WTC11 (cell line): ENCODE measurements around the gene EPM2A. TPM values are rescaled to one million over a fixed set of nuclear protein-coding genes. Genes with fewer than 3 reads are reported as not detected.

Experiments used
- ATAC-seq: fragments of 200-7000 bp; cut with Tn5 transposase; 2 replicates; pipeline ENCODE4 v1.10.0; 2021; ENCODE audit warnings: mild to moderate bottlenecking, moderate library complexity
- CTCF ChIA-PET: fragments of 300-600 bp; sonication (Branson Sonifier 250); formaldehyde crosslinking; loops from one replicate; lab custom pipeline; 2021; ENCODE audit warnings: antibody characterized with exemption; lab: Charles Lee
- POLR2A ChIA-PET: fragments of 350-600 bp; sonication (Branson Sonifier 250); formaldehyde crosslinking; loops from one replicate; lab custom pipeline; 2021; ENCODE audit warnings: antibody characterized with exemption; lab: Charles Lee
- DNase-seq: peaks from one replicate; pipeline ENCODE4 v3.0.0; 2021; ENCODE audit warnings: low spot score
- H3K27ac Mint-ChIP-seq: 2 replicates; pipeline ENCODE4 v1.8.0; 2021; ENCODE audit warnings: mixed read lengths
- H3K27me3 Mint-ChIP-seq: 2 replicates; pipeline ENCODE4 v1.8.0; 2021; ENCODE audit warnings: low read depth, mild to moderate bottlenecking, moderate library complexity, mixed read lengths
- H3K36me3 Mint-ChIP-seq: 2 replicates; pipeline ENCODE4 v1.8.0; 2021; ENCODE audit warnings: mixed read lengths
- H3K4me1 Mint-ChIP-seq: 2 replicates; pipeline ENCODE4 v1.8.0; 2022; ENCODE audit warnings: mixed read lengths
- H3K4me3 Mint-ChIP-seq: 2 replicates; pipeline ENCODE4 v1.8.0; 2021; ENCODE audit warnings: mild to moderate bottlenecking, moderate library complexity, mixed read lengths
- H3K9me3 Mint-ChIP-seq: 2 replicates; pipeline ENCODE4 v1.8.0; 2021; ENCODE audit warnings: mixed read lengths
- ATF3 ChIP-seq: sonication (generic); formaldehyde crosslinking; conservative IDR thresholded peaks from 2 replicates; pipeline ENCODE4 v1.8.1; 2022; ENCODE audit warnings: mild to moderate bottlenecking, missing genetic modification reagents
- CDX4 ChIP-seq: fragments of 250-450 bp; sonication (Bioruptor Pico); IDR thresholded peaks from 2 replicates; pipeline ENCODE4 v1.9.0; 2021; ENCODE audit warnings: moderate library complexity, mild to moderate bottlenecking, inconsistent platforms, borderline replicate concordance
- ETV6 ChIP-seq: sonication (generic); formaldehyde crosslinking; IDR thresholded peaks from 2 replicates; pipeline ENCODE4 v1.8.1; 2022; ENCODE audit warnings: mild to moderate bottlenecking, missing genetic modification reagents
- FOXJ3 ChIP-seq: sonication (generic); formaldehyde crosslinking; IDR thresholded peaks from 2 replicates; pipeline ENCODE4 v1.9.0; 2021; ENCODE audit warnings: missing genetic modification reagents, mild to moderate bottlenecking, borderline replicate concordance
- FOXK1 ChIP-seq: sonication (generic); formaldehyde crosslinking; IDR thresholded peaks from 2 replicates; pipeline ENCODE4 v1.8.0; 2022; ENCODE audit warnings: mild to moderate bottlenecking, moderate library complexity, missing genetic modification reagents
- GRHL2 ChIP-seq: fragments of 250-450 bp; sonication (Bioruptor Pico); IDR thresholded peaks from 2 replicates; pipeline ENCODE4 v1.8.0; 2022; ENCODE audit warnings: mild to moderate bottlenecking, moderate library complexity; ENCODE audit not compliant: insufficient replicate concordance, severe bottlenecking
- IRF2 ChIP-seq: sonication (generic); formaldehyde crosslinking; IDR thresholded peaks from 2 replicates; pipeline ENCODE4 v1.8.0; 2022; ENCODE audit warnings: low read depth, missing genetic modification reagents, borderline replicate concordance
- JAZF1 ChIP-seq: fragments of 250-450 bp; sonication (Bioruptor Pico); IDR thresholded peaks from 2 replicates; pipeline ENCODE4 v1.9.0; 2021; ENCODE audit warnings: moderate library complexity, mild to moderate bottlenecking, inconsistent platforms
- MAX ChIP-seq: sonication (generic); formaldehyde crosslinking; IDR thresholded peaks from 2 replicates; pipeline ENCODE4 v1.8.0; 2022; ENCODE audit warnings: mild to moderate bottlenecking, missing genetic modification reagents
- MLX ChIP-seq: sonication (generic); formaldehyde crosslinking; IDR thresholded peaks from 2 replicates; pipeline ENCODE4 v1.8.1; 2023; ENCODE audit warnings: mild to moderate bottlenecking, missing genetic modification reagents, moderate library complexity
- MXD4 ChIP-seq: fragments of 250-450 bp; sonication (Bioruptor Pico); IDR thresholded peaks from 2 replicates; pipeline ENCODE4 v1.8.0; 2021; ENCODE audit warnings: mild to moderate bottlenecking, moderate library complexity, borderline replicate concordance
- NFATC4 ChIP-seq: fragments of 250-450 bp; sonication (Bioruptor Pico); IDR thresholded peaks from 2 replicates; pipeline ENCODE4 v1.9.0; 2021; ENCODE audit warnings: mild to moderate bottlenecking
- NFE2L1 ChIP-seq: sonication (generic); formaldehyde crosslinking; IDR thresholded peaks from 2 replicates; pipeline ENCODE4 v1.8.1; 2023; ENCODE audit warnings: missing genetic modification reagents
- NFYB ChIP-seq: sonication (generic); formaldehyde crosslinking; conservative IDR thresholded peaks from 2 replicates; pipeline ENCODE4 v1.8.0; 2022; ENCODE audit warnings: low read depth, missing genetic modification reagents
- SMAD4 ChIP-seq: sonication (generic); formaldehyde crosslinking; IDR thresholded peaks from 2 replicates; pipeline ENCODE4 v1.8.0; 2022; ENCODE audit warnings: mild to moderate bottlenecking, missing genetic modification reagents
- SOX15 ChIP-seq: fragments of 250-450 bp; sonication (Bioruptor Pico); IDR thresholded peaks from 2 replicates; pipeline ENCODE4 v1.9.0; 2021; ENCODE audit warnings: mild to moderate bottlenecking
- USF2 ChIP-seq: sonication (generic); formaldehyde crosslinking; IDR thresholded peaks from 2 replicates; pipeline ENCODE4 v1.8.1; 2023; ENCODE audit warnings: mild to moderate bottlenecking, missing genetic modification reagents, moderate library complexity
- ZNF121 ChIP-seq: sonication (generic); formaldehyde crosslinking; IDR thresholded peaks from 2 replicates; pipeline ENCODE4 v1.8.0; 2023; ENCODE audit warnings: missing genetic modification reagents
- ZNF416 ChIP-seq: fragments of 250-450 bp; sonication (Bioruptor Pico); IDR thresholded peaks from 2 replicates; pipeline ENCODE4 v1.9.0; 2021; ENCODE audit warnings: mild to moderate bottlenecking, inconsistent platforms
- ZNF425 ChIP-seq: fragments of 250-450 bp; sonication (Bioruptor Pico); conservative IDR thresholded peaks from 2 replicates; pipeline ENCODE4 v1.9.0; 2021; ENCODE audit warnings: mild to moderate bottlenecking
- total RNA-seq: library from RNA; stranded (reverse); gene quantifications from 3 replicates; pipeline ENCODE4 v1.2.3, GENCODE V29; 2021

Gene EPM2A
- total RNA-seq, 1 experiment from 2014 or later: 5.3 TPM

GRCh38 chr6:145713773-145714172 is 21.5 kb downstream of the EPM2A start:
- H3K9me3 Mint-ChIP-seq: peaks cover 54% of the 10 kb centered on the region
- no peak overlapping the region for H3K27ac Mint-ChIP-seq
- H3K27me3 Mint-ChIP-seq: no peaks in the 10 kb centered on the region
- POLR2A ChIA-PET: no interaction called here
- no peaks in the 10 kb centered on the region for H3K4me1 Mint-ChIP-seq
- CTCF ChIA-PET: no interaction called here
- peaks cover 37% of the 10 kb centered on the region for H3K36me3 Mint-ChIP-seq
- no peak for DNase-seq
- no peak for TF ChIP-seq NFYB
- TF ChIP-seq ZNF425 (CRISPR knock-in tag): no peak
- no peak for TF ChIP-seq MLX
- no peak for TF ChIP-seq IRF2 (CRISPR knock-in tag)
- TF ChIP-seq MAX (CRISPR knock-in tag): no peak
- no peak for TF ChIP-seq USF2 (CRISPR knock-in tag)
- TF ChIP-seq FOXK1 (CRISPR knock-in tag): no peak
- no peak for TF ChIP-seq FOXJ3 (CRISPR knock-in tag)
- TF ChIP-seq MXD4 (CRISPR knock-in tag): no peak
- TF ChIP-seq GRHL2 (CRISPR knock-in tag): no peak
- no peak for TF ChIP-seq NFE2L1
- no peak for TF ChIP-seq ZNF121 (CRISPR knock-in tag)
- TF ChIP-seq SOX15: no peak
- H3K4me3 Mint-ChIP-seq: no peak overlapping the region
- no peak for ATAC-seq

- Mint-ChIP-seq H3K36me3 (peaks cover 38% of the 10 kb centered on the region), H3K4me1 (no peaks in the 10 kb centered on the region), H3K4me3 (no peak overlapping the region), H3K9me3 (peaks cover 62% of the 10 kb centered on the region), H3K27ac (no peak overlapping the region), H3K27me3 (no peaks in the 10 kb centered on the region)
- ATAC-seq (no peak), DNase-seq (no peak)
- TF ChIP-seq SOX15 (no peak), JAZF1 (CRISPR knock-in tag) (no peak), CDX4 (CRISPR knock-in tag) (no peak)
- CTCF ChIA-PET: no interaction called here
- POLR2A ChIA-PET: no interaction called here
Measured at GRCh38 chr6:145711372-145711771, 23.9 kb downstream of the EPM2A start.

- CTCF ChIA-PET: no interaction called here
- peaks cover 17% of the 10 kb centered on the region for H3K36me3 Mint-ChIP-seq
- DNase-seq (no peak), ATAC-seq (no peak)
- POLR2A ChIA-PET: no interaction called here
- H3K9me3 Mint-ChIP-seq: peaks cover 29% of the 10 kb centered on the region
- H3K4me1 Mint-ChIP-seq: peaks cover 7% of the 10 kb centered on the region
- H3K4me3 Mint-ChIP-seq: no peak overlapping the region
- no peak overlapping the region for H3K27ac Mint-ChIP-seq
- no peaks in the 10 kb centered on the region for H3K27me3 Mint-ChIP-seq
- TF ChIP-seq NFATC4 (CRISPR knock-in tag): no peak
- no peak for TF ChIP-seq ZNF121 (CRISPR knock-in tag)
- no peak for TF ChIP-seq ETV6 (CRISPR knock-in tag)
- TF ChIP-seq SMAD4: no peak
- no peak for TF ChIP-seq ATF3
- no peak for TF ChIP-seq ZNF416 (CRISPR knock-in tag)
- TF ChIP-seq NFE2L1: no peak
- TF ChIP-seq MAX (CRISPR knock-in tag): no peak
Measured at GRCh38 chr6:145707397-145707796, 27.9 kb downstream of the EPM2A start.
